ENCODE results near the gene CEP152.

DNA sequence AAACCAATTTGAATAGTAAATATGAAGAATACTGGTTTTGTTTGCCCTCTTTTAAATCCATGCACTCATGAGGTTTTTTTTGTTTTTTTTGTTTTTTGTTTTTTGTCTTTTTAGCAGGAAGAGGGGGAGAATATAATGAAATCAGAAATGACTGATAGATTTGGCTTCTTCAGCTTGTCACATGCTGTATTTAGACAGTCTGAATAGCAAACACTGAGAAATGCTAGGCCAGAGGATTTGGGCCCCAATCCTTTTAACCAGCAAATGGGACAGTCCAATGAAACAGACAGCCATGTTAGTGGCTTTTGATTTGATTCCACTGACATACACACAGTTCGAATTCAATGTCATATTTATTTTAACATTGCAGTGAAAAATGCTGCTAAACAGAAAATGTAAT, 14.2 kb upstream of the CEP152 start:
- no peak for TF ChIP-seq OTX1 (CRISPR knock-in tag; IDR thresholded peaks at IDR 0.05)
- no peak for TF ChIP-seq KDM1A (IDR thresholded peaks at IDR 0.05)
- TF ChIP-seq POLR2A (conservative IDR thresholded peaks at IDR 0.05), result no peak
- TF ChIP-seq, protein P1, sequence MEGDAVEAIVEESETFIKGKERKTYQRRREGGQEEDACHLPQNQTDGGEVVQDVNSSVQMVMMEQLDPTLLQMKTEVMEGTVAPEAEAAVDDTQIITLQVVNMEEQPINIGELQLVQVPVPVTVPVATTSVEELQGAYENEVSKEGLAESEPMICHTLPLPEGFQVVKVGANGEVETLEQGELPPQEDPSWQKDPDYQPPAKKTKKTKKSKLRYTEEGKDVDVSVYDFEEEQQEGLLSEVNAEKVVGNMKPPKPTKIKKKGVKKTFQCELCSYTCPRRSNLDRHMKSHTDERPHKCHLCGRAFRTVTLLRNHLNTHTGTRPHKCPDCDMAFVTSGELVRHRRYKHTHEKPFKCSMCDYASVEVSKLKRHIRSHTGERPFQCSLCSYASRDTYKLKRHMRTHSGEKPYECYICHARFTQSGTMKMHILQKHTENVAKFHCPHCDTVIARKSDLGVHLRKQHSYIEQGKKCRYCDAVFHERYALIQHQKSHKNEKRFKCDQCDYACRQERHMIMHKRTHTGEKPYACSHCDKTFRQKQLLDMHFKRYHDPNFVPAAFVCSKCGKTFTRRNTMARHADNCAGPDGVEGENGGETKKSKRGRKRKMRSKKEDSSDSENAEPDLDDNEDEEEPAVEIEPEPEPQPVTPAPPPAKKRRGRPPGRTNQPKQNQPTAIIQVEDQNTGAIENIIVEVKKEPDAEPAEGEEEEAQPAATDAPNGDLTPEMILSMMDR (IDR thresholded peaks at IDR 0.05 in 2 of 3, conservative IDR thresholded peaks at IDR 0.05 in 1 of 3; ENCODE audit: insufficient read depth in 2 of 3, low read depth in 1 of 3, low read length in 3 of 3), result no peak
- no peak for TF ChIP-seq ZNF316 (IDR thresholded peaks at IDR 0.05)
- TF ChIP-seq, protein P2, sequence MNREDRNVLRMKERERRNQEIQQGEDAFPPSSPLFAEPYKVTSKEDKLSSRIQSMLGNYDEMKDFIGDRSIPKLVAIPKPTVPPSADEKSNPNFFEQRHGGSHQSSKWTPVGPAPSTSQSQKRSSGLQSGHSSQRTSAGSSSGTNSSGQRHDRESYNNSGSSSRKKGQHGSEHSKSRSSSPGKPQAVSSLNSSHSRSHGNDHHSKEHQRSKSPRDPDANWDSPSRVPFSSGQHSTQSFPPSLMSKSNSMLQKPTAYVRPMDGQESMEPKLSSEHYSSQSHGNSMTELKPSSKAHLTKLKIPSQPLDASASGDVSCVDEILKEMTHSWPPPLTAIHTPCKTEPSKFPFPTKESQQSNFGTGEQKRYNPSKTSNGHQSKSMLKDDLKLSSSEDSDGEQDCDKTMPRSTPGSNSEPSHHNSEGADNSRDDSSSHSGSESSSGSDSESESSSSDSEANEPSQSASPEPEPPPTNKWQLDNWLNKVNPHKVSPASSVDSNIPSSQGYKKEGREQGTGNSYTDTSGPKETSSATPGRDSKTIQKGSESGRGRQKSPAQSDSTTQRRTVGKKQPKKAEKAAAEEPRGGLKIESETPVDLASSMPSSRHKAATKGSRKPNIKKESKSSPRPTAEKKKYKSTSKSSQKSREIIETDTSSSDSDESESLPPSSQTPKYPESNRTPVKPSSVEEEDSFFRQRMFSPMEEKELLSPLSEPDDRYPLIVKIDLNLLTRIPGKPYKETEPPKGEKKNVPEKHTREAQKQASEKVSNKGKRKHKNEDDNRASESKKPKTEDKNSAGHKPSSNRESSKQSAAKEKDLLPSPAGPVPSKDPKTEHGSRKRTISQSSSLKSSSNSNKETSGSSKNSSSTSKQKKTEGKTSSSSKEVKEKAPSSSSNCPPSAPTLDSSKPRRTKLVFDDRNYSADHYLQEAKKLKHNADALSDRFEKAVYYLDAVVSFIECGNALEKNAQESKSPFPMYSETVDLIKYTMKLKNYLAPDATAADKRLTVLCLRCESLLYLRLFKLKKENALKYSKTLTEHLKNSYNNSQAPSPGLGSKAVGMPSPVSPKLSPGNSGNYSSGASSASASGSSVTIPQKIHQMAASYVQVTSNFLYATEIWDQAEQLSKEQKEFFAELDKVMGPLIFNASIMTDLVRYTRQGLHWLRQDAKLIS (CRISPR knock-in tag; IDR thresholded peaks at IDR 0.05), result no peak
- TF ChIP-seq NFE2L1 (tag; IDR thresholded peaks at IDR 0.05; ENCODE audit: borderline replicate concordance, low read depth), result no peak
- TF ChIP-seq CBX5 (IDR thresholded peaks at IDR 0.05; ENCODE audit: borderline replicate concordance, low read depth), result no peak
- no peak for TF ChIP-seq RCOR1 (IDR thresholded peaks at IDR 0.05; ENCODE audit: borderline replicate concordance in 1 of 2, low read depth in 2 of 2, low read length in 2 of 2)
- TF ChIP-seq MAFK (IDR thresholded peaks at IDR 0.05; ENCODE audit: low read length), result no peak
